Ectodermal cell (in vitro differentiated cells): ENCODE measurements around the gene FAM170B.

ENCODE experiments used
- H3K27ac ChIP-seq: 2 replicates; pipeline ENCODE4 v1.7.0; 2013; ENCODE audit warnings: mild to moderate bottlenecking, low read depth, low read length; ENCODE audit not compliant: insufficient read depth, poor library complexity, severe bottlenecking
- H3K27me3 ChIP-seq: 2 replicates; pipeline ENCODE4 v1.7.0; 2013; ENCODE audit warnings: mild to moderate bottlenecking, low read length; ENCODE audit not compliant: insufficient read depth, control insufficient read depth, poor library complexity, severe bottlenecking
- H3K36me3 ChIP-seq: one replicate; pipeline ENCODE4 v1.7.0; 2013; ENCODE audit warnings: low read length; ENCODE audit not compliant: control insufficient read depth, insufficient read depth
- H3K4me1 ChIP-seq: one replicate; pipeline ENCODE4 v1.7.0; 2013; ENCODE audit warnings: low read length; ENCODE audit not compliant: control insufficient read depth, insufficient read depth
- H3K4me3 ChIP-seq: 2 replicates; pipeline ENCODE4 v1.7.0; 2013; ENCODE audit warnings: low read depth, low read length, control low read depth; ENCODE audit not compliant: insufficient read depth
- H3K9me3 ChIP-seq: 2 replicates; pipeline ENCODE4 v1.7.0; 2013; ENCODE audit warnings: mild to moderate bottlenecking, low read length, moderate library complexity; ENCODE audit not compliant: control insufficient read depth
- WGBS, 2 experiments: methylation state at CpG; one replicate each; pipeline ENCODE4 v1.1.7; 2013; ENCODE audit warnings: missing lambda C conversion rate in 2 of 2; 5-methylcytosine and 5-hydroxymethylcytosine counted together

FAM170B gene

DNA sequence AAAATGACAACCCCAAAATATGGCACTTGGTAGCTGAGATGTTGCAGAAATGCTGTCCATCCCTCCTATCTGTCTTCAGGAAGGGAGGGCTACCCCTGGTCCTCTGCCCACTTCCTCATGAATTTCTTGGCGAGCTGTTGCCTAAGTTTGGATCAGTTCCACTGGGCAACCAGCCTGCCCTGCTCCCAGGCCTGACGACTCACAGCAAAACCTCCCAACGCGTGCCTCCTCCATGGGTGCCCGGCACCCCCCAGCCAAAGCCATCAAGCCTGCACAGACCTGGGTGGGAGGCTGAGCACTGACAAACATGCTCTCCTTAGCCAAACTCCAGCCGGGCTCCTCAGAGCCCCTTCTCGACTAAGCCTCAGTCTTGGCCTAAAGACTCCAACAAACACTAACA is 27.4 kb downstream of the FAM170B start:
- H3K4me3 ChIP-seq: no peak overlapping the region
- no peaks in the 10 kb centered on the region for H3K9me3 ChIP-seq
- H3K36me3 ChIP-seq: no peaks in the 10 kb centered on the region
- H3K27ac ChIP-seq: no peak overlapping the region
- H3K27me3 ChIP-seq: no peaks in the 10 kb centered on the region
- 93 to 96% methylated on average over 7 of the region's 7 CpGs for WGBS, 2 experiments
- no peaks in the 10 kb centered on the region for H3K4me1 ChIP-seq

DNA sequence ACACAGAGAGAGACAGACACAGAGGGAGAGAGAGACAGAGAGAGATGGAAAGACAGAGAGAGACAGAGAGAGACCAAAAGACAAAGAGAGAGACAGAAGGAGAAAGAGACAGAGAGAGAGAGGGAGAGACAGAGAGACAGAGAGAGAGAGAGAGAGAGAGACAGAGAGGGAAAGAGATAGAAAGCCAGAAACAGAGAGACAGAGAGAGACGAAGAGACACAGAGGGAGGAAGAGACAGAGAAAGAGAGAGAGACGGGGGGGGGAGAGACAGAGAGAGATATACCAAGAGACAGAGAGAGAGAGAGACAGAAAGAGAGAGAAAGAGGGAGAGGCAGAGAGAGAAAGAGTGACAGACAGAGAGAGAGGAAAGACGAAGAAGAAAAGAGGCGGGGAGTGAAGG is 28.7 kb downstream of the FAM170B start:
- H3K27ac ChIP-seq: no peak overlapping the region
- H3K4me1 ChIP-seq: no peaks in the 10 kb centered on the region
- no peaks in the 10 kb centered on the region for H3K27me3 ChIP-seq
- no peak overlapping the region for H3K4me3 ChIP-seq
- 85 to 87% methylated on average over 4 of the region's 4 CpGs for WGBS, 2 experiments
- H3K36me3 ChIP-seq: no peaks in the 10 kb centered on the region
- no peaks in the 10 kb centered on the region for H3K9me3 ChIP-seq

DNA sequence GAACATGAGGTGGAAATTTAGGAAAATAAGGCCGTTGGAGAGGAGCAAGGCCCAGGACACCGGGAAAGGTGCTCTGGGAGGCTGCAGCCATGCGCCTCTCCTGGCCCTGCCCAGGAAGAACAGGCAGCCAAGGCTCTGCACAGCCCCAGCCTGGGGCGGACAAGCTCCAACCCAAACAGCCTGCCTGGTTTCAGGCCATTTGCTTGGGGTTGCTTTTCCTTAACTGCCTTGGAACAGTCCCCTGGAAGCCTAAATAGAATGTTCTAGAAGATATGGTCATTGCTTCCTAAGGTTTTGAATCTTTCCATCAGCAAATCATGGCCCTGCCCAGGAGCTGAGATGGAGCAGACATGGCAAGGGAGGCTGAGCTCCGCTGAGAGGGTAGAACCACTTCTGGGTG is 29.5 kb downstream of the FAM170B start:
- no peaks in the 10 kb centered on the region for H3K27me3 ChIP-seq
- H3K36me3 ChIP-seq: no peaks in the 10 kb centered on the region
- WGBS, 2 experiments: 95% methylated on average over 5 of the region's 5 CpGs
- no peaks in the 10 kb centered on the region for H3K4me1 ChIP-seq
- H3K27ac ChIP-seq: no peak overlapping the region
- H3K9me3 ChIP-seq: no peaks in the 10 kb centered on the region
- no peak overlapping the region for H3K4me3 ChIP-seq

DNA sequence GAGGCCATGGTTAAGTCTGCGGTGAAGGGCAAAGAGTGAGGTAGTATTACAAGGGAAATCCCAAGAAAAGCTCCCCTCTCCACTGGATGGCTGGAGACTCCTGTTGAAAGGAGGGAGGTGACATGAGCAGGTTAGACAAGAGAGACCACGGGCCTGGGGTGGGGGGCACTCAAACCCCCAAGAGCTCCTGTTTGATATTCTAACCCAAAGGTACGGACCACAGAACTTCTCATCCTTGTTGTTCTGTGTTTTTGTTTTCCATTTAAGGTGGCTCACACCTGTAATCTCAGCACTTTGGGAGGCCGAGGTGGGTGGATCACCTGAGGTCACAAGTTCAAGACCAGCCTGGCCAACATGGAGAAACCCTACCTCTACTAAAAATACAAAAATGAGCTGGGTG is 30.1 kb downstream of the FAM170B start:
- 86 to 93% methylated on average over 4 of the region's 4 CpGs for WGBS, 2 experiments
- H3K36me3 ChIP-seq: no peaks in the 10 kb centered on the region
- H3K9me3 ChIP-seq: no peaks in the 10 kb centered on the region
- no peak overlapping the region for H3K27ac ChIP-seq
- no peaks in the 10 kb centered on the region for H3K4me1 ChIP-seq
- no peaks in the 10 kb centered on the region for H3K27me3 ChIP-seq
- no peak overlapping the region for H3K4me3 ChIP-seq

DNA sequence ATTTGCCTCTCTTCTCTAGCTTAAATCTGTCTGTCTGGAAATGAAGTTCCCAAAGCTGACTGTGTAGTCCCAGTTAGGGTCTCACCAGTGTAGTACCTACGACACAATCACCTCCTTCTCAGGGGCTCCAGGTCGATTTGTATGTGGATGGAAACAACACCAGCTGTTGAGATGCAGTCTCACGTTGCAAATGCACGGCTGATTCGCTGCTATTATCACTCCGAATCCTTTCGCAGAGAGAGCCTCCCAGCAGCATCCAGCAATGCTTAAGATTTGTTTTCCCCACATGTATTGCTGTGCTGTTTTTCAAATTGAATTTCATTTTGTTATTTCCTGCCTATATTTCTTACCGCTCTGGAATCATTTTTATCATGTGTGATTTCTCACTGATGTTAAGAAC is 34.8 kb downstream of the FAM170B start:
- no peak overlapping the region for H3K4me3 ChIP-seq
- H3K4me1 ChIP-seq: no peaks in the 10 kb centered on the region
- no peak overlapping the region for H3K27ac ChIP-seq
- H3K9me3 ChIP-seq: no peaks in the 10 kb centered on the region
- H3K27me3 ChIP-seq: no peaks in the 10 kb centered on the region
- WGBS, 2 experiments: 83 to 85% methylated on average over 7 of the region's 8 CpGs
- no peaks in the 10 kb centered on the region for H3K36me3 ChIP-seq

DNA sequence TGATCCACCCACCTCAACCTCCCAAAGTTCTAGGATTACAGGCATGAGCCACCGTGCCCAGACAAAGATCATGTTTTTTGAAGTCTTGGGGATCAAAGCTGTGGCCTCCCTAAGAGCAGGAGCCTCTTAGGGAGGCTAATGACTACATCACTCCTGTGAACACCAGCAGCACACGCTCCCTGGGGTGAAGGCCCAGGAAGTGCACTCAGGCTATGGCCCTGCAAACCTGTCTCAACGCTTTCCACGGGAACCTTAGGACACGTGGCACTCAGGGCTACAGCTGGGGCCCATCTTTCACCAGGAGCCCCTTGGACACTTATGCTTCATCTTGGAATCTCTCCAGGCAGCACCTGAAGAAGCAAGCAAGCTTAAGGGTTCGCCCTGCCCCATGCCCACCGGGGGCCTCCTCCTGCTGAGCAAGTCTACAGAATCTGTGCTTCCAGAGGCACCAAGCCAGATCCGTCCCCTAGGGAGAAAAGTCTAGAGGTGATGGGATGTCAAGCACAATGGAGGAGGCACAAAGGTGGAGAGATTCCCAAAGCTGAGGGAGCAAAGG is 36.9 kb downstream of the FAM170B start:
- H3K9me3 ChIP-seq: no peaks in the 10 kb centered on the region
- H3K27ac ChIP-seq: no peak overlapping the region
- H3K4me3 ChIP-seq: no peak overlapping the region
- WGBS, 2 experiments: 95% methylated on average over 8 of the region's 8 CpGs
- no peaks in the 10 kb centered on the region for H3K27me3 ChIP-seq
- H3K36me3 ChIP-seq: no peaks in the 10 kb centered on the region
- no peaks in the 10 kb centered on the region for H3K4me1 ChIP-seq

DNA sequence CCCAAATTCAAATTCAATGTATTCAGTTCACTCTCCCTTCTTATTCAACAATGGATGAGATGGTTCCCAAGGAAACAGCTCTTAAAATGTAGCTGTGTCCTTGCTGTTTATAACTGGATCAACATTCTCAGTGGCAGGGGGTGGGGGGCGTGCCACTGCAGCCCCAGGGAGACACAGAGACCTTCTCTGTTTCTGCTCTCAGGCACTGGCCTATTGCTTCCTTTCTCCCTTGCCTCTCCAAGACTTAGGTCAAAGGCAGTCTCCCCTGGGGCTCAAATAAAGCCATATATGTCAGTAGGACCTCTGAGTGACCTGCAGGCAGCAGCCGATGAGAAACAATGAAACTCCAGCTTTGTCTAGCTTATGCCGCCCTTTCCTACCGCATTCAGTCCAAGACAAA is 39.2 kb downstream of the FAM170B start:
- Histone ChIP-seq H3K4me3 (no peak overlapping the region), H3K36me3 (no peaks in the 10 kb centered on the region), H3K4me1 (no peaks in the 10 kb centered on the region), H3K9me3 (no peaks in the 10 kb centered on the region), H3K27me3 (no peaks in the 10 kb centered on the region), H3K27ac (no peak overlapping the region)
- WGBS, 2 experiments: 88 to 89% methylated on average over 4 of the region's 4 CpGs

DNA sequence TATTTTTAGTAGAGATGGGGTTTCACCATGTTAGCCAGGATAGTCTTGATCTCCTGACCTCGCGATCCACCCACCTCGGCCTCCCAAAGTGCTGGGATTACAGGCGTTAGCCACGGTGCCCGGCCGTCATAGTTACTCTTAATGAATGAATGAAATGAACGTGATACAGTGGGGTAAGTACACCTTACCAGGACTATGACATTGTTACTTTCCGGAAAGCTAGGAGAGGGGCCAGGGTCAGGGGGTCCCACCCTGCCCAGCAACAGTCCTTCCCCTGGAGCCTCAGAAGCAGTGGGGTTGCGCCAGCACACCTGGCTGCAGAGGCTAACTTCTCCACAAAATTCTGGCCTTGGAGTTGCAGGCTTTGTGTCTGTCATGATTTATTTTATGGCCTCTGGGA is 39.9 kb downstream of the FAM170B start:
- Histone ChIP-seq H3K27ac (no peak overlapping the region), H3K4me1 (no peaks in the 10 kb centered on the region), H3K9me3 (no peaks in the 10 kb centered on the region), H3K27me3 (no peaks in the 10 kb centered on the region), H3K36me3 (no peaks in the 10 kb centered on the region), H3K4me3 (no peak overlapping the region)
- 93 to 97% methylated on average over 10 of the region's 10 CpGs for WGBS, 2 experiments

DNA sequence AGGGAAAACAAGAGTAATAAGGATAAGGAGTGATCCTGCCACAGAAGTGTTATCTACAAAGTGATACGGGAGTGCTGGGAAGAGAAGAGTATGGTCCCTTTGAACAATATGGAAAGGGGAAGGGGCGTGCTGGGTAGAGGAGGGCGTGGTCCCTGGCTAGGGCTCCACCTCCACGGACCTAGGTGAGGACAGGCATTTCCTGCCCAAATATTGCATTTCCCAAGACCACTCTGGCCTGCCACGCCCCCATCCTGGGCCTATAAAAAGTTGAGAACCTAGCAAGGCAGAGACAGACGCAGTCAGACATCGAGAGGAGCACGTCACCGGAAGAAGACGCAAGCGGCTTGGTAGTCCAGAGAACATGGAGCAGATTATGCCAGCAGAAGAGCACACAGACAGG is 41.3 kb downstream of the FAM170B start:
- H3K36me3 ChIP-seq: no peaks in the 10 kb centered on the region
- H3K27me3 ChIP-seq: no peaks in the 10 kb centered on the region
- no peaks in the 10 kb centered on the region for H3K4me1 ChIP-seq
- H3K27ac ChIP-seq: no peak overlapping the region
- H3K4me3 ChIP-seq: no peak overlapping the region
- H3K9me3 ChIP-seq: no peaks in the 10 kb centered on the region
- WGBS, 2 experiments: 93 to 96% methylated on average over 11 of the region's 11 CpGs

DNA sequence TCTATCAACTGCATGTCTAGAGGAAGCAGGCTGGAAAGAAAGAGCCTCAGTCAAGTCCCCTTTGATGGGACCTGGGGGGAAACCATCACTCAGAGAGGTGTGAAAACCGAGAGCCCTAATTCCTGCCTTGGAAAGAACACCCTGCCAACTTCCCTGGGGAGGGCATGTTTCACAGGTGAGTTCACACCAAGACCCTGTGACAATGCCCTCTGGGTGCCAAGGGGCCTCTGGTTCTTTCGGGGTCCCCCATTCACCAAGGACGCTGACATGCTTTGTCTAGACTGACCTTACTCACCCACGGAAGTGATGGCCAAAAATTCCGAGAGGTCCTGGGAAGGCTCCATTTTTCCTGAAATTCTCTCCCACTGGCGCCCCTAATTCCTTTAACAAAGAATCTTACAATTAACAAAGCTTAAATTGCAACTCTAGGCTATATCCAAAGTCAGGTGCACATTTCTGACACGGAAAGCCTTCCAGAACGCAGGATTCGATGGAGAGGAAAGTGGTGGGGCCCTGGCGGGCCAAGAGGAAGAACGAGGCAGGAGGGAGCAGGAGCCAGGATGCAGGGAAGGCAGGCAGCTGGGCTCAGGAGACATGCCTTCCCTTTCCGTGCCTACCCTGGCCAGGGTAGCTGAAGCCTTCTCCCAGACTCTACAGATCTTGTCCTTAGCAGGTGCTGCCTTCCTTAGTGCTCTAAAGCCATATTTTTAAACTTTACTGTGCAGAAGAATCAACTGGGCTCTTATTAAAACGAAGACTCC is 42.2 kb downstream of the FAM170B start:
- Histone ChIP-seq H3K27ac (no peak overlapping the region), H3K9me3 (no peaks in the 10 kb centered on the region), H3K4me3 (no peak overlapping the region), H3K27me3 (no peaks in the 10 kb centered on the region), H3K4me1 (no peaks in the 10 kb centered on the region), H3K36me3 (no peaks in the 10 kb centered on the region)
- WGBS, 2 experiments: 93 to 94% methylated on average over 13 of the region's 13 CpGs
